PC-9 (cell line): ENCODE measurements around the gene CCR9. TPM values are rescaled to one million over a fixed set of nuclear protein-coding genes. Genes with fewer than 3 reads are reported as not detected.

Experiments used
- BruUV-seq: library from RNA; stranded (reverse); fragments of 400-500 nt; replicated peaks from 2 replicates; lab custom pipeline; 2021; lab: Mats Ljungman, UMichigan
- CTCF ChIA-PET: fragments of 300-600 bp; sonication (Branson Sonifier 250); formaldehyde crosslinking; loops from one replicate; lab custom pipeline; 2022; ENCODE audit warnings: antibody characterized with exemption; lab: Charles Lee
- POLR2A ChIA-PET: fragments of 300-600 bp; sonication (Branson Sonifier 250); formaldehyde crosslinking; loops from one replicate; lab custom pipeline; 2022; ENCODE audit warnings: antibody characterized with exemption; ENCODE audit not compliant: unreplicated experiment; lab: Charles Lee
- DNase-seq, 2 experiments: peaks; one replicate each; pipeline versions ENCODE4 v3.0.0 to v3.0.0-alpha.2; 2015 to 2022; ENCODE audit warnings: mixed read lengths in 1 of 2
- H2AFZ ChIP-seq: fragments of 200-600 bp; sonication (generic); 2 replicates; pipeline ENCODE4 v1.8.1; 2017; ENCODE audit warnings: antibody characterized with exemption
- H3F3A ChIP-seq: fragments of 200-600 bp; sonication (generic); 2 replicates; pipeline ENCODE4 v1.8.1; 2017; ENCODE audit warnings: antibody characterized with exemption, mild to moderate bottlenecking, low read depth; ENCODE audit not compliant: insufficient read depth
- H3K27ac ChIP-seq: fragments of 200-600 bp; sonication (generic); 2 replicates; pipeline ENCODE4 v1.6.1; 2016; ENCODE audit warnings: mixed run types
- H3K27me3 ChIP-seq: fragments of 200-600 bp; sonication (generic); 2 replicates; pipeline ENCODE4 v1.6.1; 2016; ENCODE audit warnings: low read depth, mixed run types; ENCODE audit not compliant: insufficient read depth
- H3K36me3 ChIP-seq: fragments of 200-600 bp; sonication (generic); 2 replicates; pipeline ENCODE4 v1.6.1; 2016; ENCODE audit warnings: low read depth, mixed run types
- H3K4me1 ChIP-seq: fragments of 200-600 bp; sonication (generic); replicated peaks from 2 replicates; pipeline ENCODE4 v1.6.1; 2016; ENCODE audit warnings: mixed run types; ENCODE audit not compliant: insufficient read depth
- H3K4me2 ChIP-seq: fragments of 200-600 bp; sonication (generic); 2 replicates; pipeline ENCODE4 v1.6.1; 2017; ENCODE audit warnings: mixed run types
- H3K4me3 ChIP-seq: fragments of 200-600 bp; sonication (generic); 2 replicates; pipeline ENCODE4 v1.6.1; 2016; ENCODE audit warnings: mixed run types
- H3K79me2 ChIP-seq: fragments of 200-600 bp; sonication (generic); 2 replicates; pipeline ENCODE4 v1.6.1; 2017; ENCODE audit warnings: low read depth, mixed run types
- H3K9me2 ChIP-seq: fragments of 200-600 bp; sonication (generic); 2 replicates; pipeline ENCODE4 v1.8.1; 2017; ENCODE audit warnings: mild to moderate bottlenecking; ENCODE audit not compliant: insufficient read depth
- H3K9me3 ChIP-seq: fragments of 200-600 bp; sonication (generic); 2 replicates; pipeline ENCODE4 v1.8.1; 2016; ENCODE audit warnings: low read depth; ENCODE audit not compliant: insufficient read depth
- H4K20me1 ChIP-seq: fragments of 200-600 bp; sonication (generic); 2 replicates; pipeline ENCODE4 v1.8.1; 2017; ENCODE audit not compliant: insufficient read depth
- EZH2 ChIP-seq: fragments of 200-600 bp; sonication (generic); IDR thresholded peaks from 2 replicates; pipeline ENCODE4 v1.8.0; 2017; ENCODE audit warnings: antibody characterized with exemption, low read depth
- intact Hi-C: fragments of 100-400 bp; cut with micrococcal nuclease; formaldehyde crosslinking; loops from one replicate; pipeline ENCODE4 v1.10.0; 2022; ENCODE audit not compliant: unreplicated experiment
- total RNA-seq: library from RNA; stranded (reverse); gene quantifications from 2 replicates; pipeline ENCODE4 v1.2.3, GENCODE V29; 2021
- TF ChIP-seq, protein P1 (sequence below): fragments of 200-600 bp; sonication (generic); conservative IDR thresholded peaks from 2 replicates; pipeline ENCODE4 v1.6.1; 2017; ENCODE audit warnings: mixed run types, antibody characterized with exemption, mild to moderate bottlenecking, moderate library complexity

CCR9 gene
- total RNA-seq, 1 experiment from 2014 or later: not detected

DNA sequence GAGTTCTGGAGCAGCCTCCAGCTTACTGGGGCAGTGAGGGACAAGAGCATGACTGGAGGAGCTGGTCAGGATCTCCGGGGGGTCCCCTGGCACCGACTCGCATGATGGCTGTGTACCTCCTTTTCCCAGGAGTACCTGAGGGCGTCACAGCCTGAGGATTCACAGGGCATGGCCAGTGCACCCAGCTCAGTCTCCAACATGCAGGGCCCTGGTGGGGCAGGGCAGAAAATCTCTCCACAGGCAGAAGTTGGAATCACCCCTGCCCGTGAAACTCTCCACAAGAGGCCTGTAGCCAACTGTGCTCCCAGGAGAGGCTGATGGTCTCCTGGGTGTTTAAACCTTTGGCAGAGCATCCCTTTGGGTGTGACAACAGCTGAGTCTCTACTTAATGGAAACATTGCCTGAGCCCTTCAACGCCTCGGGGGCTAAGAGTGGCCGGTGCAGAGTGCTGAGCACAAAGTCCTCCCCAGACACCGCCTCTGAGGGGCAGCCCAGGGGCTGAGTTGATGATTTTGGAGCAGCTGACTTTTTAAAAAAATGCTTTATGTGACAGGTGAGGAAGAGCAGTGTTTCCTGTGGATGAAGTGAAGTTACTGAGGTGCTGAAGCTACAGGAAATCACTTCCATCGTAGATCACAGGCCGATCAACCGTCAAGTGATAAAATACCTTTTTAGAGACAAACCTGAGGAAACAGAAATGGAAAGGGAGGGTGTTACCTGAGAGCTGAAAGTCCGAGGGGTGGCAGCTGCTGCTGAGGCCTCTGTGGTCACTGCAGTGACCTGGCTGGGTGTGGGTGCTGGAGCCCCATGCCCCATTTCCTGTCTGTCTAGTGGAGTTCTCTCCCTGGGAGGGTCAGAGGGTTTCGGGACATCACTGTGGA lies 35.1 kb downstream of the CCR9 start:
- Histone ChIP-seq H3K27me3 (no peaks in the 10 kb centered on the region), H3K9me2 (no peaks in the 10 kb centered on the region), H2AFZ (no peak overlapping the region), H3K4me3 (no peak overlapping the region), H3K36me3 (no peaks in the 10 kb centered on the region), H3F3A (no peaks in the 10 kb centered on the region), H4K20me1 (no peaks in the 10 kb centered on the region), H3K9me3 (no peaks in the 10 kb centered on the region), H3K4me1 (no peaks in the 10 kb centered on the region), H3K4me2 (no peak overlapping the region), H3K27ac (no peak overlapping the region), H3K79me2 (no peaks in the 10 kb centered on the region)
- no TSS peak for BruUV-seq
- ChIA-PET CTCF (no interaction called here), POLR2A (no interaction called here)
- DNase-seq: no peak
- TF ChIP-seq EZH2: no peak
- TF ChIP-seq, protein P1, sequence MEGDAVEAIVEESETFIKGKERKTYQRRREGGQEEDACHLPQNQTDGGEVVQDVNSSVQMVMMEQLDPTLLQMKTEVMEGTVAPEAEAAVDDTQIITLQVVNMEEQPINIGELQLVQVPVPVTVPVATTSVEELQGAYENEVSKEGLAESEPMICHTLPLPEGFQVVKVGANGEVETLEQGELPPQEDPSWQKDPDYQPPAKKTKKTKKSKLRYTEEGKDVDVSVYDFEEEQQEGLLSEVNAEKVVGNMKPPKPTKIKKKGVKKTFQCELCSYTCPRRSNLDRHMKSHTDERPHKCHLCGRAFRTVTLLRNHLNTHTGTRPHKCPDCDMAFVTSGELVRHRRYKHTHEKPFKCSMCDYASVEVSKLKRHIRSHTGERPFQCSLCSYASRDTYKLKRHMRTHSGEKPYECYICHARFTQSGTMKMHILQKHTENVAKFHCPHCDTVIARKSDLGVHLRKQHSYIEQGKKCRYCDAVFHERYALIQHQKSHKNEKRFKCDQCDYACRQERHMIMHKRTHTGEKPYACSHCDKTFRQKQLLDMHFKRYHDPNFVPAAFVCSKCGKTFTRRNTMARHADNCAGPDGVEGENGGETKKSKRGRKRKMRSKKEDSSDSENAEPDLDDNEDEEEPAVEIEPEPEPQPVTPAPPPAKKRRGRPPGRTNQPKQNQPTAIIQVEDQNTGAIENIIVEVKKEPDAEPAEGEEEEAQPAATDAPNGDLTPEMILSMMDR: no peak
- intact Hi-C loops: no loop called here

DNA sequence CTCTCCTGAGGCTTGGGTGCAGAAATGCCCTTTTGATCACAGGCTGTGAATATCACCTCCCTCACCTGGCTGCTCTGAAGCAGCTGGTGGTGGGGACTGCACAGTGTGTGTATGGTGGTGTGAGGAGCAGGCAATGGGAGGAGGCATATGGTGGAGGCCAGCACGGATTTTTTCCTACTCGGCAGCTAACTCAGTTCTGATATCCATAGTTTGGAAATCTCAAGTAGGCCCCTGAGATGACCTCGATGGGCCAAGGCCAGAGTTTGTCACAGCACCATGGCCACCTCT lies 35.6 kb downstream of the CCR9 start:
- no peaks in the 10 kb centered on the region for H3K27me3 ChIP-seq
- H3K27ac ChIP-seq: no peak overlapping the region
- intact Hi-C loops: no loop called here
- CTCF ChIA-PET: no interaction called here
- no peaks in the 10 kb centered on the region for H3K4me1 ChIP-seq
- H4K20me1 ChIP-seq: no peaks in the 10 kb centered on the region
- BruUV-seq: no TSS peak
- no peaks in the 10 kb centered on the region for H3F3A ChIP-seq
- no peaks in the 10 kb centered on the region for H3K79me2 ChIP-seq
- no peak overlapping the region for H3K4me2 ChIP-seq
- H3K36me3 ChIP-seq: no peaks in the 10 kb centered on the region
- TF ChIP-seq EZH2: no peak
- TF ChIP-seq, protein P1: no peak
- no peak overlapping the region for H2AFZ ChIP-seq
- DNase-seq: no peak
- no peaks in the 10 kb centered on the region for H3K9me2 ChIP-seq
- POLR2A ChIA-PET: no interaction called here
- no peaks in the 10 kb centered on the region for H3K9me3 ChIP-seq
- H3K4me3 ChIP-seq: no peak overlapping the region

DNA sequence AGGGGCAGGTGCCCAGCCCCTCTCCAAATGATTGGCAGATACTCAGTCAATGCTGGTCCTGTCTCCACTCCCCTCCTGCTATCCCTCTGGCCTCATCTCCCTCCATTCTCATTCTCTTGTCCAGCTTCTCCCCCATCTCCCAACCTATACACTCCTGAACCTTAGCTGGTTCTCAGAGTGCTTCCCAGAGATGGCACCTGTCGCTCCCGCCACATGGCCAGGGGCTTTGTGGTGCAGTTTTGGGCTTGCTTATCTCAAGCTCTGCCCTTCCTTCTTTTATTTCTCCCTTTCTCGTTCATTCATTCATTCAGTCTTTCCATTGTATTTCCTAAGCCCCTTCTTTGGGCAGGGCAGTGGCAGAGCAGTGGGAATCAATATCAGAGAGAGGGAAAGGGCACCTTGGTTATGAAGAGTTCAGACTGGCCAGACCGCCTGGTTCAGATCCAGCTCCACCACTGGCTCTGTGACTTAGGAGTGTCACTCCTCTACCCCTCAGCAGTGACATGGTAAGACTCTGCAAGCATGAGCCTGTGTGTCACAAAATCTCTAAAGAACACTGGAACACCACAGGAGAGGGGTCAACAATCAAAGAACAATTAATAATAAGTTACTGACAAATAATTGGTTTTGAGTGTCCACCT lies 36.7 kb downstream of the CCR9 start:
- Histone ChIP-seq H3K9me3 (no peaks in the 10 kb centered on the region), H2AFZ (no peak overlapping the region), H4K20me1 (no peaks in the 10 kb centered on the region), H3K79me2 (no peaks in the 10 kb centered on the region), H3K4me1 (no peaks in the 10 kb centered on the region), H3K9me2 (no peaks in the 10 kb centered on the region), H3F3A (no peaks in the 10 kb centered on the region), H3K36me3 (no peaks in the 10 kb centered on the region), H3K27ac (no peak overlapping the region), H3K4me3 (no peak overlapping the region), H3K27me3 (no peaks in the 10 kb centered on the region), H3K4me2 (no peak overlapping the region)
- intact Hi-C loops: no loop called here
- POLR2A ChIA-PET: no interaction called here
- TF ChIP-seq, protein P1: no peak
- TF ChIP-seq EZH2: no peak
- no peak for DNase-seq
- CTCF ChIA-PET: no interaction called here
- BruUV-seq: no TSS peak
